ENCODE measurements around the gene SIGLEC9.

DNA sequence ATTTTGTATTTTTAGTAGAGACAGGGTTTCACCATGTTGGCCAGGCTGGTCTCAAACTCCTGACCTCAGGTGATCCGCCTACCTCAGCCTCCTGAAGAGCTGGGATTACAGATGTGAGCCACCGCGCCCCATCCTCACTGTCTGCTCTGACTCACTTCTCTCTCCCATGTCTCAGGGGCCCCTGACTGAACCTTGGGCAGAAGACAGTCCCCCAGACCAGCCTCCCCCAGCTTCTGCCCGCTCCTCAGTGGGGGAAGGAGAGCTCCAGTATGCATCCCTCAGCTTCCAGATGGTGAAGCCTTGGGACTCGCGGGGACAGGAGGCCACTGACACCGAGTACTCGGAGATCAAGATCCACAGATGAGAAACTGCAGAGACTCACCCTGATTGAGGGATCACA, 5.0 kb downstream of the SIGLEC9 start:
- TF ChIP-seq, protein P1, sequence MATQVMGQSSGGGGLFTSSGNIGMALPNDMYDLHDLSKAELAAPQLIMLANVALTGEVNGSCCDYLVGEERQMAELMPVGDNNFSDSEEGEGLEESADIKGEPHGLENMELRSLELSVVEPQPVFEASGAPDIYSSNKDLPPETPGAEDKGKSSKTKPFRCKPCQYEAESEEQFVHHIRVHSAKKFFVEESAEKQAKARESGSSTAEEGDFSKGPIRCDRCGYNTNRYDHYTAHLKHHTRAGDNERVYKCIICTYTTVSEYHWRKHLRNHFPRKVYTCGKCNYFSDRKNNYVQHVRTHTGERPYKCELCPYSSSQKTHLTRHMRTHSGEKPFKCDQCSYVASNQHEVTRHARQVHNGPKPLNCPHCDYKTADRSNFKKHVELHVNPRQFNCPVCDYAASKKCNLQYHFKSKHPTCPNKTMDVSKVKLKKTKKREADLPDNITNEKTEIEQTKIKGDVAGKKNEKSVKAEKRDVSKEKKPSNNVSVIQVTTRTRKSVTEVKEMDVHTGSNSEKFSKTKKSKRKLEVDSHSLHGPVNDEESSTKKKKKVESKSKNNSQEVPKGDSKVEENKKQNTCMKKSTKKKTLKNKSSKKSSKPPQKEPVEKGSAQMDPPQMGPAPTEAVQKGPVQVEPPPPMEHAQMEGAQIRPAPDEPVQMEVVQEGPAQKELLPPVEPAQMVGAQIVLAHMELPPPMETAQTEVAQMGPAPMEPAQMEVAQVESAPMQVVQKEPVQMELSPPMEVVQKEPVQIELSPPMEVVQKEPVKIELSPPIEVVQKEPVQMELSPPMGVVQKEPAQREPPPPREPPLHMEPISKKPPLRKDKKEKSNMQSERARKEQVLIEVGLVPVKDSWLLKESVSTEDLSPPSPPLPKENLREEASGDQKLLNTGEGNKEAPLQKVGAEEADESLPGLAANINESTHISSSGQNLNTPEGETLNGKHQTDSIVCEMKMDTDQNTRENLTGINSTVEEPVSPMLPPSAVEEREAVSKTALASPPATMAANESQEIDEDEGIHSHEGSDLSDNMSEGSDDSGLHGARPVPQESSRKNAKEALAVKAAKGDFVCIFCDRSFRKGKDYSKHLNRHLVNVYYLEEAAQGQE (IDR thresholded peaks at IDR 0.05; ENCODE audit: low read depth, low read length) = no peak
- no peak for TF ChIP-seq FOS (IDR thresholded peaks at IDR 0.05; ENCODE audit: borderline replicate concordance, extremely low read depth, insufficient read length)
